SK-N-SH (cell line): ENCODE results near the gene TBC1D2B. TPM values are rescaled to one million over a fixed set of nuclear protein-coding genes. Genes with fewer than 3 reads are reported as not detected.

Source experiments
- CTCF ChIA-PET: fragments of 300-600, 350-600 bp; formaldehyde crosslinking; extraction: SDS; loops from one replicate; lab custom pipeline; 2021; lab: Yijun Ruan, JAX
- POLR2A ChIA-PET: fragments of 350-600 bp; sonication (Branson Sonifier 250); formaldehyde crosslinking; extraction: SDS; loops from one replicate; lab custom pipeline; 2020; ENCODE audit warnings: antibody characterized with exemption, inconsistent platforms; lab: Yijun Ruan, JAX
- DNase-seq: peaks from one replicate; pipeline ENCODE4 v3.0.0; 2012
- H2AFZ ChIP-seq: fragments of 200-600 bp; sonication (generic); 2 replicates; pipeline ENCODE4 v1.8.1; 2016; ENCODE audit warnings: antibody characterized with exemption, mild to moderate bottlenecking, low read depth
- H3F3A ChIP-seq: fragments of 200-600 bp; sonication (generic); replicated peaks from 2 replicates; pipeline ENCODE3; 2016; ENCODE audit warnings: antibody characterized with exemption, mild to moderate bottlenecking; ENCODE audit not compliant: insufficient read depth
- H3K27ac ChIP-seq, 2 experiments: fragments of 200-500 bp in 1 of 2; fragments of 200-600 bp in 1 of 2; sonication (Bioruptor generic) in 1 of 2; sonication (generic), shearing (Covaris generic) in 1 of 2; 2 replicates each; pipeline versions ENCODE4 v1.5.1 to v1.6.1; 2014 to 2016; ENCODE audit warnings: low read depth in 2 of 2, inconsistent platforms in 1 of 2, low read length in 1 of 2, mild to moderate bottlenecking in 1 of 2, mixed read lengths in 1 of 2
- H3K27me3 ChIP-seq: fragments of 200-600 bp; sonication (generic), shearing (Covaris generic); 2 replicates; pipeline ENCODE4 v1.6.1; 2016; ENCODE audit warnings: mixed run types; ENCODE audit not compliant: insufficient read depth
- H3K36me3 ChIP-seq, 2 experiments: fragments of 200-500 bp in 1 of 2; fragments of 200-600 bp in 1 of 2; sonication (Bioruptor generic) in 1 of 2; sonication (generic) in 1 of 2; replicated peaks in 1 of 2; 2 replicates each; pipeline versions ENCODE3 to v1.5.1; 2014 to 2016; ENCODE audit warnings: low read length in 1 of 2, mild to moderate bottlenecking in 1 of 2; ENCODE audit not compliant: insufficient read depth in 2 of 2, control insufficient read depth in 1 of 2
- H3K4me1 ChIP-seq, 2 experiments: fragments of 200-500 bp in 1 of 2; fragments of 200-600 bp in 1 of 2; sonication (Bioruptor generic) in 1 of 2; sonication (generic), shearing (Covaris generic) in 1 of 2; 2 replicates each; pipeline versions ENCODE4 v1.5.1 to v1.6.1; 2014 to 2016; ENCODE audit warnings: low read depth in 1 of 2, low read length in 1 of 2, mixed run types in 1 of 2; ENCODE audit not compliant: insufficient read depth in 2 of 2, control insufficient read depth in 1 of 2
- H3K4me2 ChIP-seq: fragments of 200-600 bp; sonication (generic), shearing (Covaris generic); 2 replicates; pipeline ENCODE4 v1.6.1; 2017; ENCODE audit warnings: mixed run types
- H3K4me3 ChIP-seq, 2 experiments: fragments of 200-500 bp in 1 of 2; fragments of 200-600 bp in 1 of 2; sonication (Bioruptor generic) in 1 of 2; sonication (generic), shearing (Covaris generic) in 1 of 2; 2 replicates each; pipeline versions ENCODE4 v1.5.1 to v1.8.1; 2014 to 2016; ENCODE audit warnings: low read depth in 2 of 2, inconsistent platforms in 1 of 2, low read length in 1 of 2, mild to moderate bottlenecking in 1 of 2, mixed read lengths in 1 of 2, moderate library complexity in 1 of 2
- H3K79me2 ChIP-seq: fragments of 200-600 bp; sonication (generic); 2 replicates; pipeline ENCODE4 v1.8.1; 2017; ENCODE audit warnings: mild to moderate bottlenecking; ENCODE audit not compliant: insufficient read depth
- H3K9ac ChIP-seq: fragments of 200-600 bp; sonication (generic); 2 replicates; pipeline ENCODE4 v1.6.1; 2017; ENCODE audit warnings: mixed run types
- H3K9me2 ChIP-seq: fragments of 200-600 bp; sonication (generic); 2 replicates; pipeline ENCODE4 v1.6.1; 2017; ENCODE audit warnings: mixed run types
- H3K9me3 ChIP-seq: fragments of 200-600 bp; sonication (generic); 2 replicates; pipeline ENCODE4 v1.6.1; 2017; ENCODE audit warnings: mixed run types, mild to moderate bottlenecking, moderate library complexity
- H4K20me1 ChIP-seq: fragments of 200-600 bp; sonication (generic); 2 replicates; pipeline ENCODE4 v1.6.1; 2017; ENCODE audit warnings: mild to moderate bottlenecking, mixed run types; ENCODE audit not compliant: insufficient read depth
- ELF1 ChIP-seq: IDR thresholded peaks from 2 replicates; pipeline ENCODE4 v1.4.0; 2012
- FOSL2 ChIP-seq: IDR thresholded peaks from 2 replicates; pipeline ENCODE4 v1.4.0; 2012; ENCODE audit warnings: low read depth, mild to moderate bottlenecking, moderate library complexity, borderline replicate concordance
- FOXJ3 ChIP-seq: sonication (generic); formaldehyde crosslinking; IDR thresholded peaks from 2 replicates; pipeline ENCODE4 v1.5.1; 2020; ENCODE audit warnings: mild to moderate bottlenecking, missing genetic modification reagents
- JUND ChIP-seq: IDR thresholded peaks from 2 replicates; pipeline ENCODE4 v1.4.0; 2012
- MAX ChIP-seq: IDR thresholded peaks from 2 replicates; pipeline ENCODE4 v1.4.0; 2012; ENCODE audit warnings: low read depth
- RFX5 ChIP-seq: IDR thresholded peaks from 2 replicates; pipeline ENCODE4 v1.6.1; 2012; ENCODE audit warnings: mild to moderate bottlenecking, improper control_type of control experiment, low read length
- SMC3 ChIP-seq: IDR thresholded peaks from 2 replicates; pipeline ENCODE4 v1.6.1; 2012; ENCODE audit warnings: low read depth, low read length, improper control_type of control experiment
- TCF12 ChIP-seq: IDR thresholded peaks from 2 replicates; pipeline ENCODE4 v1.4.0; 2012
- USF1 ChIP-seq: IDR thresholded peaks from 2 replicates; pipeline ENCODE4 v1.4.0; 2012; ENCODE audit warnings: low read depth, borderline replicate concordance
- ZBTB33 ChIP-seq: IDR thresholded peaks from 2 replicates; pipeline ENCODE4 v1.4.0; 2012; ENCODE audit warnings: low read depth, borderline replicate concordance
- WGBS: methylation state at CpG from one replicate; pipeline ENCODE4 v1.1.6; 2017; ENCODE audit warnings: low lambda C conversion rate; 5-methylcytosine and 5-hydroxymethylcytosine counted together
- polyA plus RNA-seq, 3 experiments: library from polyadenylated mRNA; depleted of rRNA; stranded (reverse); fragments of >200 nt; gene quantifications; 2 replicates each; pipeline ENCODE4 v1.2.3, GENCODE V29; 2012

TBC1D2B gene
- polyA plus RNA-seq, 1 of the 3 experiments (the other 2 are of a cell fraction) = 19.0 TPM

GRCh38 chr15:78021761-78022160 lies 55.8 kb downstream of the TBC1D2B start (continued):
- TF ChIP-seq FOSL2 = no peak
- TF ChIP-seq, all 33 proteins: peak for 0

GRCh38 chr15:78020007-78020406 lies 57.5 kb downstream of the TBC1D2B start:
- no peak overlapping the region for H3K9ac ChIP-seq
- no peak overlapping the region for H2AFZ ChIP-seq
- H3K9me3 ChIP-seq = no peaks in the 10 kb centered on the region
- no peaks in the 10 kb centered on the region for H3K79me2 ChIP-seq
- POLR2A ChIA-PET = no interaction called here
- H3K4me3 ChIP-seq = no peak overlapping the region
- H3F3A ChIP-seq = no peaks in the 10 kb centered on the region
- H3K36me3 ChIP-seq = peaks cover 7 to 46% of the 10 kb centered on the region in 2 experiments
- 87% methylated on average over 2 of the region's 2 CpGs for WGBS
- no peaks in the 10 kb centered on the region for H4K20me1 ChIP-seq
- CTCF ChIA-PET = no interaction called here
- H3K9me2 ChIP-seq = no peaks in the 10 kb centered on the region
- no peak overlapping the region for H3K4me2 ChIP-seq
- H3K27me3 ChIP-seq = no peaks in the 10 kb centered on the region
- TF ChIP-seq TCF12 (no peak), MAX (no peak), SMC3 (no peak), FOXJ3 (CRISPR knock-in tag) (no peak), ELF1 (no peak), ZBTB33 (no peak), RFX5 (no peak), USF1 (no peak)
- TF ChIP-seq, all 33 proteins: peak for 0
- Histone ChIP-seq H3K27ac (no peak overlapping the region), H3K4me1 (peaks cover 0 to 17% of the 10 kb centered on the region in 2 experiments; a peak in 2 of 4 replicates)
- DNase-seq = no peak

GRCh38 chr15:78018946-78019644 lies 58.4 kb downstream of the TBC1D2B start:
- no peak overlapping the region for H3K4me2 ChIP-seq
- H3K9ac ChIP-seq = no peak overlapping the region
- H3F3A ChIP-seq = no peaks in the 10 kb centered on the region
- no peaks in the 10 kb centered on the region for H4K20me1 ChIP-seq
- ChIA-PET CTCF (interaction anchor here (1.0 to 2.8 kb wide), 2 partner anchors 9 to 89 kb away, joined by 3 to 12 read pairs; no protein-coding TSS in a partner anchor), POLR2A (no interaction called here)
- H3K27ac ChIP-seq = no peak overlapping the region
- no peak for TF ChIP-seq JUND
- H3K9me2 ChIP-seq = no peaks in the 10 kb centered on the region
- H3K79me2 ChIP-seq = no peaks in the 10 kb centered on the region
- no peak overlapping the region for H2AFZ ChIP-seq
- no peak for DNase-seq
- peaks cover 0 to 14% of the 10 kb centered on the region in 2 experiments; a peak in 2 of 4 replicates for H3K4me1 ChIP-seq
- no peaks in the 10 kb centered on the region for H3K9me3 ChIP-seq
- WGBS = 80% methylated on average over 11 of the region's 11 CpGs
- peaks cover 12 to 41% of the 10 kb centered on the region in 2 experiments for H3K36me3 ChIP-seq
- H3K27me3 ChIP-seq = no peaks in the 10 kb centered on the region
- no peak overlapping the region for H3K4me3 ChIP-seq
